ENCODE measurements around the gene PICK1. TPM values are rescaled to one million over a fixed set of nuclear protein-coding genes. Genes with fewer than 3 reads are reported as not detected.
"Not testable (repeated sequence)": the region's sequence is repeated elsewhere in the genome, so short reads cannot be mapped to it uniquely, and the experiment has no call there.

PICK1 gene
- total and polyA plus RNA-seq, 4 experiments from 2014 or later, result 6.5 to 28.0 (median 17.9) TPM

GRCh38 chr22:38077096-38077495, 19.9 kb downstream of the PICK1 start:
- Mint-ChIP-seq H3K4me1 (peaks cover 0 to 4% (median 0%) of the 10 kb centered on the region in 4 donors), H3K4me3 (no peak overlapping the region), H3K36me3 (peaks cover 20 to 21% of the 10 kb centered on the region in 2 donors), H3K9me3 (no peaks in the 10 kb centered on the region), H3K27me3 (peaks cover 4 to 14% of the 10 kb centered on the region in 2 donors), H3K27ac (no peak overlapping the region)
- Histone ChIP-seq H3K9me3 (ENCODE audit: control insufficient read depth in 1 of 2, low read length in 2 of 2) (no peaks in the 10 kb centered on the region), H3K36me3 (ENCODE audit: insufficient read depth, low read length) (peaks cover 6% of the 10 kb centered on the region), H3K4me3 (ENCODE audit: low read length in 2 of 2) (no peak overlapping the region), H3K27me3 (ENCODE audit: insufficient read depth, low read length) (peaks cover 12% of the 10 kb centered on the region), H3K4me1 (ENCODE audit: insufficient read depth, low read length) (peaks cover 7% of the 10 kb centered on the region), H3K27ac (ENCODE audit: low read depth, low read length) (no peak overlapping the region)
- CTCF ChIA-PET (ENCODE audit: partially characterized antibody), result no interaction called here
- POLR2A ChIA-PET (ENCODE audit: partially characterized antibody), result no interaction called here
- DNase-seq, result no peak
- intact Hi-C loops (cut with micrococcal nuclease), result no loop called here

GRCh38 chr22:38077595-38077994, 20.4 kb downstream of the PICK1 start:
- ChIA-PET POLR2A (ENCODE audit: partially characterized antibody) (no interaction called here), CTCF (ENCODE audit: partially characterized antibody) (no interaction called here)
- Mint-ChIP-seq H3K36me3 (peaks cover 16% of the 10 kb centered on the region in 2 donors), H3K27ac (no peak overlapping the region), H3K4me1 (peaks cover 0 to 4% (median 0%) of the 10 kb centered on the region in 4 donors), H3K9me3 (no peaks in the 10 kb centered on the region), H3K27me3 (peaks cover 4 to 14% of the 10 kb centered on the region in 2 donors), H3K4me3 (no peak overlapping the region)
- intact Hi-C loops (cut with micrococcal nuclease), result no loop called here
- H3K36me3 ChIP-seq (ENCODE audit: insufficient read depth, low read length), result peaks cover 6% of the 10 kb centered on the region
- H3K27me3 ChIP-seq (ENCODE audit: insufficient read depth, low read length), result peaks cover 14% of the 10 kb centered on the region
- H3K4me3 ChIP-seq (ENCODE audit: low read length in 2 of 2), result no peak overlapping the region
- no peaks in the 10 kb centered on the region for H3K9me3 ChIP-seq (ENCODE audit: control insufficient read depth in 1 of 2, low read length in 2 of 2)
- H3K27ac ChIP-seq (ENCODE audit: low read depth, low read length), result no peak overlapping the region
- DNase-seq, result no peak
- peaks cover 12% of the 10 kb centered on the region for H3K4me1 ChIP-seq (ENCODE audit: insufficient read depth, low read length)

GRCh38 chr22:38078046-38078840, 21.0 kb downstream of the PICK1 start:
- peaks cover 10% of the 10 kb centered on the region in 2 donors for H3K36me3 Mint-ChIP-seq
- intact Hi-C loops (cut with micrococcal nuclease), result no loop called here
- no peaks in the 10 kb centered on the region for H3K9me3 ChIP-seq (ENCODE audit: control insufficient read depth in 1 of 2, low read length in 2 of 2)
- H3K27ac ChIP-seq (ENCODE audit: low read depth, low read length), result no peak overlapping the region
- peaks cover 14% of the 10 kb centered on the region for H3K4me1 ChIP-seq (ENCODE audit: insufficient read depth, low read length)
- CTCF ChIA-PET (ENCODE audit: partially characterized antibody), result no interaction called here
- H3K4me3 ChIP-seq (ENCODE audit: low read length in 2 of 2), result no peak overlapping the region
- no peak overlapping the region for H3K4me3 Mint-ChIP-seq
- peaks cover 14% of the 10 kb centered on the region for H3K27me3 ChIP-seq (ENCODE audit: insufficient read depth, low read length)
- H3K9me3 Mint-ChIP-seq, result no peaks in the 10 kb centered on the region
- POLR2A ChIA-PET (ENCODE audit: partially characterized antibody), result no interaction called here
- H3K4me1 Mint-ChIP-seq, result peaks cover 0 to 4% (median 0%) of the 10 kb centered on the region in 4 donors
- no peak overlapping the region for H3K27ac Mint-ChIP-seq
- H3K27me3 Mint-ChIP-seq, result peaks cover 6 to 19% of the 10 kb centered on the region in 2 donors
- peaks cover under 1% of the 10 kb centered on the region for H3K36me3 ChIP-seq (ENCODE audit: insufficient read depth, low read length)
- no peak for DNase-seq

- Histone ChIP-seq H3K27me3 (ENCODE audit: insufficient read depth, low read length) (peaks cover 14% of the 10 kb centered on the region), H3K4me1 (ENCODE audit: insufficient read depth, low read length) (peaks cover 14% of the 10 kb centered on the region)
- POLR2A ChIA-PET (ENCODE audit: partially characterized antibody); H3K4me3 Mint-ChIP-seq; H3K4me3 ChIP-seq (ENCODE audit: low read length in 2 of 2); CTCF ChIA-PET (ENCODE audit: partially characterized antibody); H3K4me1 Mint-ChIP-seq; H3K9me3 Mint-ChIP-seq; H3K36me3 Mint-ChIP-seq; H3K27ac ChIP-seq (ENCODE audit: low read depth, low read length); H3K36me3 ChIP-seq (ENCODE audit: insufficient read depth, low read length); H3K9me3 ChIP-seq (ENCODE audit: control insufficient read depth in 1 of 2, low read length in 2 of 2); intact Hi-C loops (cut with micrococcal nuclease); DNase-seq: not testable (repeated sequence)
- peaks cover 6 to 21% of the 10 kb centered on the region in 2 donors for H3K27me3 Mint-ChIP-seq
- H3K27ac Mint-ChIP-seq, result peak overlapping the region in 1 of 7 donors; percentile 37
Measured at GRCh38 chr22:38079208-38079607, 22.0 kb downstream of the PICK1 start.

GRCh38 chr22:38079804-38080203, 22.6 kb downstream of the PICK1 start:
- POLR2A ChIA-PET (ENCODE audit: partially characterized antibody), result no interaction called here
- no peak overlapping the region for H3K4me3 Mint-ChIP-seq

GRCh38 chr22:38080474-38080849, 23.3 kb downstream of the PICK1 start:
- ChIA-PET CTCF (ENCODE audit: partially characterized antibody) (no interaction called here), POLR2A (ENCODE audit: partially characterized antibody) (no interaction called here)
- Histone ChIP-seq H3K36me3 (ENCODE audit: insufficient read depth, low read length) (no peaks in the 10 kb centered on the region), H3K27ac (ENCODE audit: low read depth, low read length) (no peak overlapping the region), H3K4me3 (ENCODE audit: low read length in 2 of 2) (no peak overlapping the region), H3K9me3 (ENCODE audit: control insufficient read depth in 1 of 2, low read length in 2 of 2) (no peaks in the 10 kb centered on the region), H3K4me1 (ENCODE audit: insufficient read depth, low read length) (peaks cover 14% of the 10 kb centered on the region), H3K27me3 (ENCODE audit: insufficient read depth, low read length) (peaks cover 14% of the 10 kb centered on the region)
- no peak overlapping the region for H3K27ac Mint-ChIP-seq
- H3K4me3 Mint-ChIP-seq, result peak overlapping the region in 1 of 8 donors; percentile 6
- peaks cover 0 to 4% (median 0%) of the 10 kb centered on the region in 4 donors for H3K4me1 Mint-ChIP-seq
- H3K27me3 Mint-ChIP-seq, result peaks cover 6 to 22% of the 10 kb centered on the region in 2 donors
- intact Hi-C loops (cut with micrococcal nuclease), result no loop called here
- no peaks in the 10 kb centered on the region for H3K9me3 Mint-ChIP-seq
- peaks cover 3 to 5% of the 10 kb centered on the region in 2 donors for H3K36me3 Mint-ChIP-seq
- no peak for DNase-seq

More at GRCh38 chr22:38079804-38080203, 22.6 kb downstream of the PICK1 start:
- peaks cover 14% of the 10 kb centered on the region for H3K27me3 ChIP-seq (ENCODE audit: insufficient read depth, low read length)
- Mint-ChIP-seq H3K9me3 (no peaks in the 10 kb centered on the region), H3K36me3 (peaks cover 3 to 5% of the 10 kb centered on the region in 2 donors), H3K27ac (no peak overlapping the region), H3K27me3 (peaks cover 6 to 22% of the 10 kb centered on the region in 2 donors), H3K4me1 (peaks cover 0 to 4% (median 0%) of the 10 kb centered on the region in 4 donors)
- intact Hi-C loops (cut with micrococcal nuclease), result no loop called here
- H3K36me3 ChIP-seq (ENCODE audit: insufficient read depth, low read length), result no peaks in the 10 kb centered on the region
- no peaks in the 10 kb centered on the region for H3K9me3 ChIP-seq (ENCODE audit: control insufficient read depth in 1 of 2, low read length in 2 of 2)
- CTCF ChIA-PET (ENCODE audit: partially characterized antibody), result no interaction called here
- H3K4me3 ChIP-seq (ENCODE audit: low read length in 2 of 2), result no peak overlapping the region
- H3K27ac ChIP-seq (ENCODE audit: low read depth, low read length), result no peak overlapping the region
- H3K4me1 ChIP-seq (ENCODE audit: insufficient read depth, low read length), result peaks cover 14% of the 10 kb centered on the region
- DNase-seq, result no peak

- intact Hi-C loops (cut with micrococcal nuclease), result no loop called here
- DNase-seq, result no peak
- no peak overlapping the region for H3K27ac Mint-ChIP-seq
- H3K27ac ChIP-seq (ENCODE audit: low read depth, low read length), result no peak overlapping the region
- CTCF ChIA-PET (ENCODE audit: partially characterized antibody), result no interaction called here
- no peak overlapping the region for H3K4me3 ChIP-seq (ENCODE audit: low read length in 2 of 2)
- no peaks in the 10 kb centered on the region for H3K9me3 ChIP-seq (ENCODE audit: control insufficient read depth in 1 of 2, low read length in 2 of 2)
- no peaks in the 10 kb centered on the region for H3K9me3 Mint-ChIP-seq
- peaks cover 14% of the 10 kb centered on the region for H3K27me3 ChIP-seq (ENCODE audit: insufficient read depth, low read length)
- peaks cover 14% of the 10 kb centered on the region for H3K4me1 ChIP-seq (ENCODE audit: insufficient read depth, low read length)
- no peaks in the 10 kb centered on the region for H3K36me3 ChIP-seq (ENCODE audit: insufficient read depth, low read length)
- peak overlapping the region in 1 of 8 donors; percentile 6 for H3K4me3 Mint-ChIP-seq
- peaks cover 0 to 4% (median 0%) of the 10 kb centered on the region in 4 donors for H3K4me1 Mint-ChIP-seq
- peaks cover 3 to 5% of the 10 kb centered on the region in 2 donors for H3K36me3 Mint-ChIP-seq
- POLR2A ChIA-PET (ENCODE audit: partially characterized antibody), result no interaction called here
- H3K27me3 Mint-ChIP-seq, result peaks cover 6 to 22% of the 10 kb centered on the region in 2 donors
Measured at GRCh38 chr22:38080850-38081635, 23.8 kb downstream of the PICK1 start.

All from CD4-positive, alpha-beta memory T cell (primary cell).